Neural cell (in vitro differentiated cells): ENCODE results near the gene DSCAM. TPM values are rescaled to one million over a fixed set of nuclear protein-coding genes. Genes with fewer than 3 reads are reported as not detected.

ENCODE experiments used
- H2AFZ ChIP-seq: fragments of 200-600, 300-800 bp; sonication (generic), shearing (Covaris generic); 2 replicates; pipeline ENCODE4 v1.6.0; 2014; ENCODE audit warnings: low read depth, mild to moderate bottlenecking, antibody characterized with exemption, low read length, moderate library complexity
- H3F3A ChIP-seq: fragments of 200-600 bp; shearing (Covaris generic); 2 replicates; pipeline ENCODE4 v1.6.1; 2016; ENCODE audit warnings: mild to moderate bottlenecking, moderate library complexity, mixed read lengths, antibody characterized with exemption, low read length; ENCODE audit not compliant: insufficient read depth, poor library complexity, severe bottlenecking
- H3K27ac ChIP-seq: fragments of 200-600, 300-800 bp; sonication (generic), shearing (Covaris generic); 2 replicates; pipeline ENCODE4 v1.5.1; 2014; ENCODE audit warnings: mild to moderate bottlenecking, low read length, moderate library complexity
- H3K27me3 ChIP-seq: fragments of 300-800, 200-600 bp; sonication (generic), shearing (Covaris generic); 2 replicates; pipeline ENCODE4 v1.6.0; 2014; ENCODE audit warnings: mild to moderate bottlenecking, low read depth, low read length, moderate library complexity; ENCODE audit not compliant: insufficient read depth
- H3K36me3 ChIP-seq: fragments of 300-800, 200-600 bp; sonication (generic), shearing (Covaris generic); 2 replicates; pipeline ENCODE4 v1.5.1; 2014; ENCODE audit warnings: mild to moderate bottlenecking, antibody characterized with exemption, low read length, moderate library complexity; ENCODE audit not compliant: insufficient read depth
- H3K4me2 ChIP-seq: fragments of 300-800, 200-600 bp; sonication (generic), shearing (Covaris generic); 2 replicates; pipeline ENCODE4 v1.6.0; 2014; ENCODE audit warnings: mild to moderate bottlenecking, low read length
- H3K4me3 ChIP-seq: fragments of 300-800, 200-600 bp; sonication (generic), shearing (Covaris generic); 2 replicates; pipeline ENCODE4 v1.5.1; 2014; ENCODE audit warnings: mild to moderate bottlenecking, low read length, moderate library complexity
- H3K79me2 ChIP-seq: fragments of 200-600 bp; shearing (Covaris generic); replicated peaks from 2 replicates; pipeline ENCODE4 v1.6.0; 2014; ENCODE audit warnings: mild to moderate bottlenecking, low read length, moderate library complexity; ENCODE audit not compliant: insufficient read depth
- H3K9ac ChIP-seq: fragments of 300-800, 200-600 bp; sonication (generic), shearing (Covaris generic); 2 replicates; pipeline ENCODE4 v1.6.1; 2016; ENCODE audit warnings: mild to moderate bottlenecking, low read length, mixed read lengths
- H3K9me2 ChIP-seq: fragments of 200-600 bp; shearing (Covaris generic); 2 replicates; pipeline ENCODE4 v1.6.1; 2016; ENCODE audit warnings: mild to moderate bottlenecking, low read length, mixed read lengths; ENCODE audit not compliant: insufficient read depth
- H3K9me3 ChIP-seq: fragments of 200-600, 300-800 bp; sonication (generic), shearing (Covaris generic); 2 replicates; pipeline ENCODE4 v1.6.1; 2016; ENCODE audit warnings: mild to moderate bottlenecking, mixed run types, low read length, moderate library complexity, mixed read lengths
- H4K20me1 ChIP-seq: fragments of 200-600 bp; shearing (Covaris generic); 2 replicates; pipeline ENCODE4 v1.6.1; 2016; ENCODE audit warnings: mild to moderate bottlenecking, mixed run types; ENCODE audit not compliant: insufficient read depth
- CTCF ChIP-seq: fragments of 450-650 bp; IDR thresholded peaks from 2 replicates; pipeline ENCODE4 v1.5.1; 2014; ENCODE audit warnings: antibody characterized with exemption, mild to moderate bottlenecking, moderate library complexity; ENCODE audit not compliant: poor library complexity, severe bottlenecking
- EP300 ChIP-seq: fragments of 450-650 bp; conservative IDR thresholded peaks from 2 replicates; pipeline ENCODE4 v1.6.1; 2014; ENCODE audit warnings: antibody characterized with exemption, mild to moderate bottlenecking, moderate library complexity; ENCODE audit not compliant: poor library complexity, severe bottlenecking
- EZH2 ChIP-seq: fragments of 200-600, 300-800 bp; shearing (Covaris generic), sonication (generic); IDR thresholded peaks from 2 replicates; pipeline ENCODE4 v1.6.1; 2014; ENCODE audit warnings: antibody characterized with exemption, low read length, borderline replicate concordance, mild to moderate bottlenecking; ENCODE audit not compliant: insufficient read depth, poor library complexity, severe bottlenecking
- MXI1 ChIP-seq: fragments of 450-650 bp; conservative IDR thresholded peaks from 2 replicates; pipeline ENCODE4 v1.6.1; 2014; ENCODE audit warnings: antibody characterized with exemption, mild to moderate bottlenecking; ENCODE audit not compliant: poor library complexity, severe bottlenecking
- POLR2AphosphoS5 ChIP-seq: IDR thresholded peaks from 2 replicates; pipeline ENCODE4 v1.6.1; 2012
- RAD21 ChIP-seq: fragments of 450-650 bp; conservative IDR thresholded peaks from 2 replicates; pipeline ENCODE4 v1.6.1; 2014; ENCODE audit warnings: antibody characterized with exemption, mild to moderate bottlenecking, moderate library complexity
- REST ChIP-seq: IDR thresholded peaks from 2 replicates; pipeline ENCODE4 v1.6.1; 2012; ENCODE audit warnings: borderline replicate concordance
- SMC3 ChIP-seq: fragments of 450-650 bp; conservative IDR thresholded peaks from 2 replicates; pipeline ENCODE4 v1.6.1; 2014; ENCODE audit warnings: antibody characterized with exemption, mild to moderate bottlenecking, moderate library complexity; ENCODE audit not compliant: poor library complexity
- TAF1 ChIP-seq: IDR thresholded peaks from 2 replicates; pipeline ENCODE4 v1.6.1; 2012; ENCODE audit warnings: low read depth
- polyA plus RNA-seq: library from polyadenylated mRNA; depleted of rRNA; stranded (reverse); fragments of >200 nt; gene quantifications from 2 replicates; pipeline ENCODE4 v1.2.3, GENCODE V29; 2014

The DSCAM gene
- polyA plus RNA-seq, 1 donor from 2014 or later, result 5.3 TPM

- H3K9me3 ChIP-seq, result no peaks in the 10 kb centered on the region
- H3K36me3 ChIP-seq, result no peaks in the 10 kb centered on the region
- TF ChIP-seq EP300 (no peak), TAF1 (no peak), REST (no peak), SMC3 (no peak), EZH2 (no peak), POLR2AphosphoS5 (no peak), MXI1 (no peak), CTCF (no peak), RAD21 (no peak)
- no peaks in the 10 kb centered on the region for H3K27me3 ChIP-seq
- no peak overlapping the region for H3K9ac ChIP-seq
- no peaks in the 10 kb centered on the region for H3F3A ChIP-seq
- no peak overlapping the region for H3K4me3 ChIP-seq
- no peak overlapping the region for H2AFZ ChIP-seq
- H3K27ac ChIP-seq, result no peak overlapping the region
- H4K20me1 ChIP-seq, result no peaks in the 10 kb centered on the region
- no peaks in the 10 kb centered on the region for H3K79me2 ChIP-seq
- H3K4me2 ChIP-seq, result no peak overlapping the region
- H3K9me2 ChIP-seq, result no peaks in the 10 kb centered on the region
Observed at GRCh38 chr21:40235528-40235927, 611.4 kb downstream of the DSCAM start.

- Histone ChIP-seq H3F3A (no peaks in the 10 kb centered on the region), H3K9ac (no peak overlapping the region), H3K9me2 (no peaks in the 10 kb centered on the region), H3K4me2 (no peak overlapping the region), H3K27ac (no peak overlapping the region), H3K27me3 (no peaks in the 10 kb centered on the region), H2AFZ (no peak overlapping the region), H3K4me3 (no peak overlapping the region), H3K36me3 (no peaks in the 10 kb centered on the region), H3K9me3 (no peaks in the 10 kb centered on the region), H4K20me1 (no peaks in the 10 kb centered on the region), H3K79me2 (no peaks in the 10 kb centered on the region)
- no peak for TF ChIP-seq MXI1
- no peak for TF ChIP-seq EP300
- no peak for TF ChIP-seq EZH2
- no peak for TF ChIP-seq SMC3
- no peak for TF ChIP-seq RAD21
- TF ChIP-seq TAF1, result no peak
Observed at GRCh38 chr21:40231979-40232378, 615.0 kb downstream of the DSCAM start.
